Activated naive CD8-positive, alpha-beta T cell (primary cell): ENCODE results near the gene RANBP2.
"Not testable (repeated sequence)": the region's sequence is repeated elsewhere in the genome, so short reads cannot be mapped to it uniquely, and the experiment has no call there.

Source experiments
- H3K27ac Mint-ChIP-seq: one replicate; pipeline ENCODE4 v1.8.0; 2021; ENCODE audit warnings: mixed read lengths
- H3K27me3 Mint-ChIP-seq: one replicate; pipeline ENCODE4 v1.8.0; 2021; ENCODE audit warnings: mixed read lengths
- H3K36me3 Mint-ChIP-seq: one replicate; pipeline ENCODE4 v1.8.0; 2021; ENCODE audit warnings: mixed read lengths
- H3K4me1 Mint-ChIP-seq: one replicate; pipeline ENCODE4 v1.8.0; 2021; ENCODE audit warnings: low read depth, mixed read lengths
- H3K4me3 Mint-ChIP-seq: one replicate; pipeline ENCODE4 v1.8.0; 2021; ENCODE audit warnings: mild to moderate bottlenecking, mixed read lengths
- H3K9me3 Mint-ChIP-seq: one replicate; pipeline ENCODE4 v1.8.0; 2021; ENCODE audit warnings: low read depth, mixed read lengths

Gene RANBP2

GRCh38 chr2:108726048-108726447 lies 6.8 kb downstream of the RANBP2 start:
- Mint-ChIP-seq H3K27ac (peak overlapping the region; percentile 10), H3K4me1 (peaks cover 51% of the 10 kb centered on the region)
- H3K9me3 Mint-ChIP-seq, H3K27me3 Mint-ChIP-seq, H3K36me3 Mint-ChIP-seq, H3K4me3 Mint-ChIP-seq: not testable (repeated sequence)

GRCh38 chr2:108734656-108735055 lies 15.4 kb downstream of the RANBP2 start:
- peak overlapping the region; percentile 55 for H3K27ac Mint-ChIP-seq
- H3K4me1 Mint-ChIP-seq, H3K4me3 Mint-ChIP-seq, H3K9me3 Mint-ChIP-seq, H3K36me3 Mint-ChIP-seq, H3K27me3 Mint-ChIP-seq: not testable (repeated sequence)

DNA sequence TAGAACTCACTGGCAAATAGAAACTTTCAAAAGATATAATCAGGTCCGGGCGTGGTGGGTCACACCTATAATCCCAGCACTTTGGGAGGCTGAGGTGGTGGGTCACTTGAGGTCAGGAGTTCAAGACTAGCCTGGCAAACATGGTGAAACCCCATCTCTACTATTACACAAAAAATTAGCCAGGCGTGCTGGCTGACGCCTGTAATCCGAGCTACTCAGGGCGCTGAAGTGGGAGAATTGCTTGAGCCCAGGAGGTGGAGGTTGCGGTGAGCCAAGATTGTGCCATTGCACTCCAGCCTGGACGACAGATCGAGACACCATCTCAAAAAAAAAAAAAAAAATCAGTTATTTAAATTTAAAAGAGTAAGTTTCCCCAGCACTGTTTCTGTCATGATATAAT lies 38.7 kb downstream of the RANBP2 start:
- not testable (repeated sequence) for H3K4me1 Mint-ChIP-seq

GRCh38 chr2:108762618-108763017 lies 43.3 kb downstream of the RANBP2 start:
- H3K4me3 Mint-ChIP-seq, H3K4me1 Mint-ChIP-seq, H3K27me3 Mint-ChIP-seq, H3K27ac Mint-ChIP-seq, H3K9me3 Mint-ChIP-seq: not testable (repeated sequence)
- peaks cover 22% of the 10 kb centered on the region for H3K36me3 Mint-ChIP-seq

More for the DNA sequence above, 38.7 kb downstream of the RANBP2 start:
- not testable (repeated sequence) for H3K27ac Mint-ChIP-seq, H3K9me3 Mint-ChIP-seq, H3K36me3 Mint-ChIP-seq, H3K4me3 Mint-ChIP-seq, H3K27me3 Mint-ChIP-seq

- not testable (repeated sequence) for H3K4me3 Mint-ChIP-seq, H3K27ac Mint-ChIP-seq, H3K9me3 Mint-ChIP-seq, H3K27me3 Mint-ChIP-seq, H3K4me1 Mint-ChIP-seq
- peaks cover 21% of the 10 kb centered on the region for H3K36me3 Mint-ChIP-seq
These were observed 47.4 kb downstream of the RANBP2 start for GRCh38 chr2:108766671-108767070.

DNA sequence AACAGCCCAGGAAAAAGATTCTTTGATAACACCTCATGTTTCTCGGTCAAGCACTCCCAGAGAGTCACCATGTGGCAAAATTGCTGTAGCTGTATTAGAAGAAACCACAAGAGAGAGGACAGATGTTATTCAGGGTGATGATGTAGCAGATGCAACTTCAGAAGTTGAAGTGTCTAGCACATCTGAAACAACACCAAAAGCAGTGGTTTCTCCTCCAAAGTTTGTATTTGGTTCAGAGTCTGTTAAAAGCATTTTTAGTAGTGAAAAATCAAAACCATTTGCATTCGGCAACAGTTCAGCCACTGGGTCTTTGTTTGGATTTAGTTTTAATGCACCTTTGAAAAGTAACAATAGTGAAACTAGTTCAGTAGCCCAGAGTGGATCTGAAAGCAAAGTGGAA lies 48.6 kb downstream of the RANBP2 start:
- H3K36me3 Mint-ChIP-seq = peaks cover 24% of the 10 kb centered on the region
- H3K27ac Mint-ChIP-seq, H3K4me1 Mint-ChIP-seq: not testable (repeated sequence)

GRCh38 chr2:108776475-108776874 lies 57.2 kb downstream of the RANBP2 start:
- Mint-ChIP-seq H3K9me3 (no peaks in the 10 kb centered on the region), H3K4me3 (no peak overlapping the region), H3K27ac (peak overlapping the region; percentile 5), H3K36me3 (peaks cover 7% of the 10 kb centered on the region), H3K27me3 (no peaks in the 10 kb centered on the region), H3K4me1 (peaks cover 1% of the 10 kb centered on the region)

More for the DNA sequence above, 48.6 kb downstream of the RANBP2 start:
- H3K27me3 Mint-ChIP-seq, H3K4me3 Mint-ChIP-seq, H3K9me3 Mint-ChIP-seq: not testable (repeated sequence)

DNA sequence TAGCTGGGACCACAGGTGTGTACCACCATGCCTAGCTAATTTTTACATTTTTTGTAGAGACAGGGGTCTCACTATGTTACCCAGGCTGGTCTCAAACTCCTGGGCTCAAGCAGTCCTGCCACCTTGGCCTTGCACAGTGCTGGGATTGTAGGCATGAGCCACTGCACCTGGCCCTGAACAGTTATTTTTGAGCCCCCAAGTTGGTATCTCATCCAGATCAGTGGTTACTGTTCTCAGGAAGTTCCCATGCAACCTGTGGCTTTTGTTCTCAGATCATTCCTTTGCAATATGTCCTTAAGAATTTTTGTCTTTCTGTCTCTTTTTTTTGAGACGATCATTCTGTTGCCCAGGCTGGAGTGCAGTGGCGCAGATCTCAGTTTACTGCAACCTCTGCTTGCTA lies 59.6 kb downstream of the RANBP2 start:
- no peak overlapping the region for H3K27ac Mint-ChIP-seq

GRCh38 chr2:108786008-108786353 lies 66.7 kb downstream of the RANBP2 start:
- peak overlapping the region; percentile 97 for H3K27ac Mint-ChIP-seq
- H3K4me3 Mint-ChIP-seq = peak overlapping the region; percentile 99
- H3K9me3 Mint-ChIP-seq = no peaks in the 10 kb centered on the region
- H3K27me3 Mint-ChIP-seq = no peaks in the 10 kb centered on the region
- peaks cover 17% of the 10 kb centered on the region for H3K4me1 Mint-ChIP-seq
- H3K36me3 Mint-ChIP-seq = peaks cover 11% of the 10 kb centered on the region

More for the DNA sequence above, 59.6 kb downstream of the RANBP2 start:
- H3K9me3 Mint-ChIP-seq = no peaks in the 10 kb centered on the region
- peaks cover 13% of the 10 kb centered on the region for H3K36me3 Mint-ChIP-seq
- H3K27me3 Mint-ChIP-seq = no peaks in the 10 kb centered on the region
- H3K4me1 Mint-ChIP-seq = peaks cover 1% of the 10 kb centered on the region
- no peak overlapping the region for H3K4me3 Mint-ChIP-seq

DNA sequence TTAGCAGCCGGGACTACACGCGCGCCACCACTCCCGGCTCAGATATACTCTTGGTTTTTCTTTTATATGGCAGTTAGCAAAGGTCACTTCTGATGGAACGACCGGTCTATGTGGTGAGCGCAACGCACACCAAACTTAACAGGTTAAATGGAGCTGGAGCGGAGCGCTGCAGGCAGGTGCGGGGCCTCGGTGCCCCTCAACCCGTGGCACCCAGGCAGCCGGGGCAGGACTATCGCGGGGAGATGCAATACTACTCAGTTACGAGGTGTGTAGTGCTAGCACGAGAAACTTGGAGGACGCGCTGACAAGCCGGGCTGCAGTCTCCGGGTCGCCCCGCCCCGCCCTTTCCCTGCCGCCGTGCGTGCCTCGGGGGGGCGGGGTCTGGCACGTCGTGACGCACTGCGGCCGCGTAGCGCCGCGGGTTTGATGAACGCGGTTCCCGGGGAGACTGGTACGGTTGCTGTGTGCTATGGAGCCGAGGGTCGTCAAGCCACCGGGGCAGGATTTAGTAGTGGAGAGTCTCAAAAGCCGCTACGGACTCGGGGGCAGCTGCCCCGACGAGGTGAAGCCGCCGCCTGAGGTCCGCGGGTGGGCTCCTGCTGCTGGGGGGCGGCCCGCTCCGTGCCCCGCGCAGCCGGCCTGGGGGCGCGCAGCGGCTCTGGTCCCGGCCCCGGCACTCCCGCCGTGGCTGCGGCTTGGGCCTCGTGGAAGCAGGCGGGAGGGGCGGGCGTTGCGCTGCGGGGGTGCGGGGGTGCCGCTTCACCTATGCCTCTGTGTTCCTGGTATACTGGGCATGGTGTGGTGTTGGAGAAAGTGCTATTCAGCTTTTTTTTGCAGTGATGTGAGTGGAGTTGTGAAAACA lies 67.3 kb downstream of the RANBP2 start, which contains the start of gene CCDC138:
Gene CCDC138 (plus strand): TSS at position 418 of the 862 bp plus-strand sequence. CDS start 52 bp downstream, at position 470.
- H3K9me3 Mint-ChIP-seq = no peaks in the 10 kb centered on the region
- H3K27ac Mint-ChIP-seq = peak within 1 kb of the TSS; percentile 97
- H3K4me1 Mint-ChIP-seq = peaks cover 17% of the 10 kb centered on the region
- H3K36me3 Mint-ChIP-seq = peaks cover 11% of the 10 kb centered on the region
- H3K27me3 Mint-ChIP-seq = no peaks in the 10 kb centered on the region
- H3K4me3 Mint-ChIP-seq = peak within 1 kb of the TSS; percentile 99

DNA sequence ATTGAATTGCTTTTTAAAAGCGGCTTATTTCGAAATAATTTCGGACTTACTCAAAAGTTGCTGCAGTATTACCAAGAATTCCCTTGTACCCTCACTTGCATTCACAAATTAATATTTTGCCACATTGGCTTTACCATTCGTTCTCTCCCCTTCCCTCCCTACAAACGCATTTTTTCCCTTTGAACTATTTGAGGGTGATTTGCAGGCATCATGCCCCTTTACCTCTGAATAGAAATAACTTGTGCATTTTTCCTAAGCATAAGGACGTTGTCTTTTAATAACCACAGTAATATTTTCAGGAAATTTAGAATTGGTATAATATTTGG lies 67.9 kb downstream of the RANBP2 start:
- Mint-ChIP-seq H3K27me3 (no peaks in the 10 kb centered on the region), H3K9me3 (no peaks in the 10 kb centered on the region), H3K4me3 (peak overlapping the region; percentile 86), H3K4me1 (peaks cover 17% of the 10 kb centered on the region), H3K27ac (peak overlapping the region; percentile 56), H3K36me3 (peaks cover 10% of the 10 kb centered on the region)

GRCh38 chr2:108803045-108803736 lies 83.9 kb downstream of the RANBP2 start:
- H3K36me3 Mint-ChIP-seq = peaks cover 17% of the 10 kb centered on the region
- H3K27me3 Mint-ChIP-seq = no peaks in the 10 kb centered on the region
- no peaks in the 10 kb centered on the region for H3K4me1 Mint-ChIP-seq
- H3K4me3 Mint-ChIP-seq = no peak overlapping the region
- no peak overlapping the region for H3K27ac Mint-ChIP-seq
- H3K9me3 Mint-ChIP-seq = no peaks in the 10 kb centered on the region

DNA sequence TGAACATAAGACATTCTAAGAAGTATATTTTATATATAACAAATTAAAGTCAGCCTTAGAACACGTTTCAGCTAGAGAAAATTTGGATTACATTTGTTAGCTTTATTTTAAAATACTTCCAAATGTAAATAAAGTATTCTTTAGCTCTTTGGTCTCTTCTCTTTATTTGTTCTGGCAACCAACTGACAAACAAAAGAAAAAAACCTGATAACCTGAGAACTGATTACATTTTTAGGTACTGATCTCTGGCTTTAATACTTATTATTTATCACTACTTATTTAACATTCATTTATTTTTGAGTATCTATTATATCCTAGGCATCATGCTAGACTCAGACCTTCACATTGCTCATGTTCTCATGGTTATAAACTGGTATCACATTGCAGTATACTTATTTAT lies 85.8 kb downstream of the RANBP2 start:
- peaks cover 7% of the 10 kb centered on the region for H3K9me3 Mint-ChIP-seq
- H3K4me1 Mint-ChIP-seq = no peaks in the 10 kb centered on the region
- no peak overlapping the region for H3K4me3 Mint-ChIP-seq
- H3K27me3 Mint-ChIP-seq = no peaks in the 10 kb centered on the region
- no peak overlapping the region for H3K27ac Mint-ChIP-seq
- H3K36me3 Mint-ChIP-seq = peaks cover 29% of the 10 kb centered on the region

- H3K9me3 Mint-ChIP-seq = peaks cover 7% of the 10 kb centered on the region
These were observed 86.5 kb downstream of the RANBP2 start for GRCh38 chr2:108805782-108806181.

GRCh38 chr2:108806371-108807113 lies 87.3 kb downstream of the RANBP2 start:
- peaks cover 35% of the 10 kb centered on the region for H3K36me3 Mint-ChIP-seq
- H3K9me3 Mint-ChIP-seq = peaks cover 7% of the 10 kb centered on the region
- H3K4me3 Mint-ChIP-seq = no peak overlapping the region
- H3K4me1 Mint-ChIP-seq = no peaks in the 10 kb centered on the region
- no peaks in the 10 kb centered on the region for H3K27me3 Mint-ChIP-seq
- H3K27ac Mint-ChIP-seq = no peak overlapping the region

More at GRCh38 chr2:108805782-108806181, 86.5 kb downstream of the RANBP2 start:
- H3K4me3 Mint-ChIP-seq = no peak overlapping the region
- peaks cover 35% of the 10 kb centered on the region for H3K36me3 Mint-ChIP-seq
- H3K27me3 Mint-ChIP-seq = no peaks in the 10 kb centered on the region
- H3K27ac Mint-ChIP-seq = no peak overlapping the region
- no peaks in the 10 kb centered on the region for H3K4me1 Mint-ChIP-seq
